ENCODE results near the gene KIAA2012. TPM values are rescaled to one million over a fixed set of nuclear protein-coding genes. Genes with fewer than 3 reads are reported as not detected.
A peak's percentile ranks its signal among the peaks of the same experiment; 100 is the strongest.

Gene KIAA2012
- total RNA-seq, 2 experiments from 2014 or later, result not detected

DNA sequence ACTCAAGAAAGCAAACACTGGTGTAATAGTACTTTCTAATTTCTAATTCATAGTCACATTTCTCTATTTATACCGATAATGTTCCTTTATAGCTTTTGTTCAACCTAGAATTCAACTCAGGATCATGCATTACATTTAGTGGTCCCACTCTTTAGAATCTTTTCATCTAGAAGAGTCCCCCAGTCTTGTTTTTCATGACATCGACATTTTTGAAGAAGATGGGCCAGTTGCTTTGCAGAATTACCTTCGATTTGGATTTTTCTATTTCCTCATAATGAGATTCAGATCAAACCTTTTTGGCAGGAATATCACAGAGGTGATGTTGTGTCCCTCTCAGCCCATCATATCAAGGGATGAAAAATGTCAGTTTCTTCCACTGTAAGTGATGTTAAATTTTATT, 35.3 kb downstream of the KIAA2012 start:
- Histone ChIP-seq H4K20me1 (ENCODE audit: insufficient read depth, low read length) (no peaks in the 10 kb centered on the region), H3K4me1 (ENCODE audit: insufficient read depth, low read length, poor library complexity, severe bottlenecking) (no peaks in the 10 kb centered on the region), H3K36me3 (ENCODE audit: insufficient read depth, low read length) (no peaks in the 10 kb centered on the region), H2AFZ (ENCODE audit: low read length) (no peak overlapping the region), H3K9me3 (ENCODE audit: low read length) (no peaks in the 10 kb centered on the region), H3K27ac (ENCODE audit: low read depth, low read length, poor library complexity, severe bottlenecking) (no peak overlapping the region), H3K4me3 (ENCODE audit: low read depth, low read length, poor library complexity, severe bottlenecking) (no peak overlapping the region), H3K4me2 (ENCODE audit: low read length) (no peak overlapping the region), H3K79me2 (ENCODE audit: insufficient read depth, low read depth, low read length) (no peaks in the 10 kb centered on the region), H3K9me2 (ENCODE audit: insufficient read depth, low read length) (no peaks in the 10 kb centered on the region)
- DNase-seq (ENCODE audit: low spot score), result no peak
- POLR2A ChIA-PET, result no interaction called here
- TF ChIP-seq EZH2phosphoT487 (IDR thresholded peaks at IDR 0.05; ENCODE audit: borderline replicate concordance, low read depth, low read length), result no peak
- TF ChIP-seq, protein P1, sequence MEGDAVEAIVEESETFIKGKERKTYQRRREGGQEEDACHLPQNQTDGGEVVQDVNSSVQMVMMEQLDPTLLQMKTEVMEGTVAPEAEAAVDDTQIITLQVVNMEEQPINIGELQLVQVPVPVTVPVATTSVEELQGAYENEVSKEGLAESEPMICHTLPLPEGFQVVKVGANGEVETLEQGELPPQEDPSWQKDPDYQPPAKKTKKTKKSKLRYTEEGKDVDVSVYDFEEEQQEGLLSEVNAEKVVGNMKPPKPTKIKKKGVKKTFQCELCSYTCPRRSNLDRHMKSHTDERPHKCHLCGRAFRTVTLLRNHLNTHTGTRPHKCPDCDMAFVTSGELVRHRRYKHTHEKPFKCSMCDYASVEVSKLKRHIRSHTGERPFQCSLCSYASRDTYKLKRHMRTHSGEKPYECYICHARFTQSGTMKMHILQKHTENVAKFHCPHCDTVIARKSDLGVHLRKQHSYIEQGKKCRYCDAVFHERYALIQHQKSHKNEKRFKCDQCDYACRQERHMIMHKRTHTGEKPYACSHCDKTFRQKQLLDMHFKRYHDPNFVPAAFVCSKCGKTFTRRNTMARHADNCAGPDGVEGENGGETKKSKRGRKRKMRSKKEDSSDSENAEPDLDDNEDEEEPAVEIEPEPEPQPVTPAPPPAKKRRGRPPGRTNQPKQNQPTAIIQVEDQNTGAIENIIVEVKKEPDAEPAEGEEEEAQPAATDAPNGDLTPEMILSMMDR (conservative IDR thresholded peaks at IDR 0.05; ENCODE audit: low read length), result no peak
- CTCF ChIA-PET (ENCODE audit: unreplicated experiment), result no interaction called here
- intact Hi-C loops (cut with micrococcal nuclease; ENCODE audit: unreplicated experiment), result no loop called here
- BruUV-seq (replicated peaks), result no TSS peak

DNA sequence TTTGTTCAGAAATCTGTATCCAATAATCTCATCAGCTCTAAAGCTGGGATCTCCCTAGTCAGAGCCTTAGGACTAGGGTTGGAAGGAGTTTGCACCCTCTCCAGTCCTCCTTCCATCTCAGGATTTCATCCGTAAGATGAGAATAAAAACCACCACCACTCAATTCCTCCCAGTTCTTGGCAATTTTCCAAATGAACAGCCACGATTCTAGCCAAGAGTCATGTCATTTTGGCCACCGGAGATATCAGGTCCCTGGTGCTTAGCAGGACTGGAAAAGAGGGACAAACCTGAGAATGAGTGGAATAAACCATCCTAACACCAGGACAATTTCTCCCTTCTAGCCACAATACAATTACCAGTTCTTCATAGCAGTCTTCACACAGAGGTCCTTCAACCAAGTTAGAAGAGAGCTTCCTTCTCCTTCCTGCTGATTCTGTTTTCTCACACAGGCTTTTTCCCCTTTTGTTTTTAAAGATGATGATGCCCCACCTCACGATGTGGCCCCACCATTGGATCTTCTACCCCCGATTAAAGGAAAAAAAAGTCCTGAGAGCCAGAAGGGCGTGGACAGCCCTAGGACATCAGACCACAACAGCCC, 36.2 kb downstream of the KIAA2012 start:
- intact Hi-C loops (cut with micrococcal nuclease; ENCODE audit: unreplicated experiment), result loop anchor here (1.0 kb wide), 1 partner anchor 249 kb away; no protein-coding TSS in a partner anchor
- H4K20me1 ChIP-seq (ENCODE audit: insufficient read depth, low read length), result no peaks in the 10 kb centered on the region
- no peak overlapping the region for H3K4me2 ChIP-seq (ENCODE audit: low read length)
- no peaks in the 10 kb centered on the region for H3K36me3 ChIP-seq (ENCODE audit: insufficient read depth, low read length)
- no peaks in the 10 kb centered on the region for H3K9me3 ChIP-seq (ENCODE audit: low read length)
- H3K79me2 ChIP-seq (ENCODE audit: insufficient read depth, low read depth, low read length), result no peaks in the 10 kb centered on the region
- H2AFZ ChIP-seq (ENCODE audit: low read length), result no peak overlapping the region
- no peak overlapping the region for H3K27ac ChIP-seq (ENCODE audit: low read depth, low read length, poor library complexity, severe bottlenecking)
- TF ChIP-seq, protein P1 (conservative IDR thresholded peaks at IDR 0.05; ENCODE audit: low read length), result no peak
- TF ChIP-seq EZH2phosphoT487 (IDR thresholded peaks at IDR 0.05; ENCODE audit: borderline replicate concordance, low read depth, low read length), result no peak
- H3K9me2 ChIP-seq (ENCODE audit: insufficient read depth, low read length), result no peaks in the 10 kb centered on the region
- DNase-seq (ENCODE audit: low spot score), result no peak
- no peak overlapping the region for H3K4me3 ChIP-seq (ENCODE audit: low read depth, low read length, poor library complexity, severe bottlenecking)
- ChIA-PET POLR2A (no interaction called here), CTCF (ENCODE audit: unreplicated experiment) (no interaction called here)
- no peaks in the 10 kb centered on the region for H3K4me1 ChIP-seq (ENCODE audit: insufficient read depth, low read length, poor library complexity, severe bottlenecking)
- BruUV-seq (replicated peaks), result no TSS peak

DNA sequence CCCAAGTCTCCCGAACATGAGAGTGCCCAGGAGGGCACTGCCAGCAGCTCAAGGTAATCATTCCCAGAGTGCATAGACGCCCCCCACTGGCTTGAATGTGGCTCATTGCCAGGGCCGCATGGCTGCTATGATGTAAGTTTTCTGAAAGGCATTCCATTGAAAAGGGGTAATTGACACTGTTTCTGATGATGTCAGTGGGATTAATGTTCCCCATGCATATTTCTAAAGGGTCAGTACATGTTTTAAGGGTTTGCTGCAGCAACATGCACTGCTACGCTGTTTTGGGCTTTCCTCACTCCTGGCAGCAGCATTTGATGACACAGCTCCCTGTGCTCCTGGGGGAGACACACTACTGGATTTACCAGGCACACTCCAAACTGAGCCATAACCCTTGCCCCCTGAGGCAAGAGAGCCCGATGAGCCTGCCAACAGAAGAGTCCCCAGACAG, 36.7 kb downstream of the KIAA2012 start:
- Histone ChIP-seq H2AFZ (ENCODE audit: low read length) (no peak overlapping the region), H4K20me1 (ENCODE audit: insufficient read depth, low read length) (no peaks in the 10 kb centered on the region), H3K79me2 (ENCODE audit: insufficient read depth, low read depth, low read length) (no peaks in the 10 kb centered on the region), H3K4me2 (ENCODE audit: low read length) (no peak overlapping the region), H3K36me3 (ENCODE audit: insufficient read depth, low read length) (no peaks in the 10 kb centered on the region), H3K9me3 (ENCODE audit: low read length) (no peaks in the 10 kb centered on the region), H3K27ac (ENCODE audit: low read depth, low read length, poor library complexity, severe bottlenecking) (no peak overlapping the region), H3K4me1 (ENCODE audit: insufficient read depth, low read length, poor library complexity, severe bottlenecking) (no peaks in the 10 kb centered on the region), H3K4me3 (ENCODE audit: low read depth, low read length, poor library complexity, severe bottlenecking) (no peak overlapping the region), H3K9me2 (ENCODE audit: insufficient read depth, low read length) (no peaks in the 10 kb centered on the region)
- ChIA-PET CTCF (ENCODE audit: unreplicated experiment) (no interaction called here), POLR2A (no interaction called here)
- intact Hi-C loops (cut with micrococcal nuclease; ENCODE audit: unreplicated experiment), result loop anchor here (1.0 kb wide), 1 partner anchor 249 kb away; no protein-coding TSS in a partner anchor
- BruUV-seq (replicated peaks), result no TSS peak
- DNase-seq (ENCODE audit: low spot score), result peak; percentile 15
- TF ChIP-seq, protein P1 (conservative IDR thresholded peaks at IDR 0.05; ENCODE audit: low read length), result peak; percentile 67
- TF ChIP-seq EZH2phosphoT487 (IDR thresholded peaks at IDR 0.05; ENCODE audit: borderline replicate concordance, low read depth, low read length), result no peak
